GM18873 (cell line): ENCODE measurements around the gene IL25.

ENCODE experiments used
- ATAC-seq: cut with Tn5 transposase; IDR thresholded peaks from one replicate; pipeline ENCODE4 v1.9.1; 2021; ENCODE audit warnings: mild to moderate bottlenecking, moderate library complexity, moderate number of reproducible peaks; ENCODE audit not compliant: unreplicated experiment, low FRiP score

Gene IL25

DNA sequence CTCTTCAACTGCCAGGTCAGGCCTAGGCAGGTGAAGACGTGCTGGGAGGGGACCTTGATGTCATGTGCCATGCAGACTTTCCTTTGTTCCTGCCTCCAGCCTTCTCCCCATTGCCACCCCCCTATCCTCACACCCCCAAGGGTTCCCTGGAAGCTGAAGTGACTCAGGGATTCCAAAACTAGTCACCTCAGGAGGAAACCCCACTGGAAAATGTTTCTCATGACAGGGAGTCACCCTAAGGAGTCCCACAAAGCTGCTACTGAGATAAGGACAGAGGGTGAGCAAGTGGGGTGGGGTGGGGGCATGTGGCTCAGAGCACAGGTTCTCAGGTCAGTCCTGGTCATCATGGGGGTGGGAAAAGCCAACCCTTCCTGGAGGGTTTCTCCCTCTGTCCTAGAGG is 2.4 kb upstream of the IL25 start:
- no peak for ATAC-seq

DNA sequence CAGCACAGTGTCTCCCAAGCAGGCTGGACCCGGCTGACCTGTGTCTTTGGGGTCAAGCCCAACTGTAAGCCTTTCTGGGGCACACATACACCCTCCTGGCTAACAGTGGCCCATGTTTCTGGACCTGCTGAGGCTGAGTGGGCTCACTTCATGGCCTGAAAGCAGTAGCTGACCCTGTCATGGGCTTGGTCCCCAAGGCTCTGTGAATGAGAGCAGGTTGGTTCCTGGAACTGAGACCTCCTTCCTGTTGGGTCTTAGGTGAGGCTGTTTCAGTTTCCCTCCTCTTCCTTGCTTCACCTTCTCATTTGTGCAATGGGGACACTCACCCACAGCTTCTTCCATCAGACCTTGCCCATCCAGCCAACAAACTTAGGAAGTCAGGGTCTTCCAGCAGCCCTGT is 744 bp upstream of the IL25 start:
- no peak for ATAC-seq

DNA sequence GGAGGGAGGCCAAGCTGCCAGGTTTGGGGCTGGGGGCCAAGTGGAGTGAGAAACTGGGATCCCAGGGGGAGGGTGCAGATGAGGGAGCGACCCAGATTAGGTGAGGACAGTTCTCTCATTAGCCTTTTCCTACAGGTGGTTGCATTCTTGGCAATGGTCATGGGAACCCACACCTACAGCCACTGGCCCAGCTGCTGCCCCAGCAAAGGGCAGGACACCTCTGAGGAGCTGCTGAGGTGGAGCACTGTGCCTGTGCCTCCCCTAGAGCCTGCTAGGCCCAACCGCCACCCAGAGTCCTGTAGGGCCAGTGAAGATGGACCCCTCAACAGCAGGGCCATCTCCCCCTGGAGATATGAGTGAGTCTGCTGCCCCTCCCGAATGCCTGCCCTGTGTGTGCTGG is 432 bp downstream of the IL25 start:
- ATAC-seq: no peak

DNA sequence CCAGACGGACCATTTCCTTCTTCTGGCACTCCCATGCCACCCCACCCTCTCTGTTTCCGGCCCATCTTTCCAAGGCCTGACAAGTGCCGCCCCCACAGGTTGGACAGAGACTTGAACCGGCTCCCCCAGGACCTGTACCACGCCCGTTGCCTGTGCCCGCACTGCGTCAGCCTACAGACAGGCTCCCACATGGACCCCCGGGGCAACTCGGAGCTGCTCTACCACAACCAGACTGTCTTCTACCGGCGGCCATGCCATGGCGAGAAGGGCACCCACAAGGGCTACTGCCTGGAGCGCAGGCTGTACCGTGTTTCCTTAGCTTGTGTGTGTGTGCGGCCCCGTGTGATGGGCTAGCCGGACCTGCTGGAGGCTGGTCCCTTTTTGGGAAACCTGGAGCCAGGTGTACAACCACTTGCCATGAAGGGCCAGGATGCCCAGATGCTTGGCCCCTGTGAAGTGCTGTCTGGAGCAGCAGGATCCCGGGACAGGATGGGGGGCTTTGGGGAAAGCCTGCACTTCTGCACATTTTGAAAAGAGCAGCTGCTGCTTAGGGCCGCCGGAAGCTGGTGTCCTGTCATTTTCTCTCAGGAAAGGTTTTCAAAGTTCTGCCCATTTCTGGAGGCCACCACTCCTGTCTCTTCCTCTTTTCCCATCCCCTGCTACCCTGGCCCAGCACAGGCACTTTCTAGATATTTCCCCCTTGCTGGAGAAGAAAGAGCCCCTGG is 3.1 kb downstream of the IL25 start:
- no peak for ATAC-seq

- ATAC-seq: no peak
Observed at GRCh38 chr14:23376482-23377197, 4.0 kb downstream of the IL25 start, which contains the start of gene CMTM5. Gene CMTM5, plus strand, starts transcription at chr14:23377046. Its CDS starts 206 bp downstream, at chr14:23377252.

DNA sequence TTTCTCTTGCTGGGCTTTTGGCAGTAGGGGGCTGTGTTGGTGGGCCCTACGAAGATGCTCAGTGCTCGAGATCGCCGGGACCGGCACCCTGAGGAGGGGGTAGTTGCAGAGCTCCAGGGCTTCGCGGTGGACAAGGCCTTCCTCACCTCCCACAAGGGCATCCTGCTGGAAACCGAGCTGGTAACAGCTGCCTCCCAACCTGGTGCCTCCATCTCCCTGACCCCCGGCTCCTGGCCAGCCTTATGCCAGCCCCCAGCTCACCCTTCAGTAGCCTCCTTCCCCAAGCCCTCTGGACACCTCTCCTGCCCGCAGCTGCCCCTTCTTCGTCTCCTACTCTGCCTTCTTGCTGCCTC is 4.6 kb downstream of the IL25 start:
- no peak for ATAC-seq

DNA sequence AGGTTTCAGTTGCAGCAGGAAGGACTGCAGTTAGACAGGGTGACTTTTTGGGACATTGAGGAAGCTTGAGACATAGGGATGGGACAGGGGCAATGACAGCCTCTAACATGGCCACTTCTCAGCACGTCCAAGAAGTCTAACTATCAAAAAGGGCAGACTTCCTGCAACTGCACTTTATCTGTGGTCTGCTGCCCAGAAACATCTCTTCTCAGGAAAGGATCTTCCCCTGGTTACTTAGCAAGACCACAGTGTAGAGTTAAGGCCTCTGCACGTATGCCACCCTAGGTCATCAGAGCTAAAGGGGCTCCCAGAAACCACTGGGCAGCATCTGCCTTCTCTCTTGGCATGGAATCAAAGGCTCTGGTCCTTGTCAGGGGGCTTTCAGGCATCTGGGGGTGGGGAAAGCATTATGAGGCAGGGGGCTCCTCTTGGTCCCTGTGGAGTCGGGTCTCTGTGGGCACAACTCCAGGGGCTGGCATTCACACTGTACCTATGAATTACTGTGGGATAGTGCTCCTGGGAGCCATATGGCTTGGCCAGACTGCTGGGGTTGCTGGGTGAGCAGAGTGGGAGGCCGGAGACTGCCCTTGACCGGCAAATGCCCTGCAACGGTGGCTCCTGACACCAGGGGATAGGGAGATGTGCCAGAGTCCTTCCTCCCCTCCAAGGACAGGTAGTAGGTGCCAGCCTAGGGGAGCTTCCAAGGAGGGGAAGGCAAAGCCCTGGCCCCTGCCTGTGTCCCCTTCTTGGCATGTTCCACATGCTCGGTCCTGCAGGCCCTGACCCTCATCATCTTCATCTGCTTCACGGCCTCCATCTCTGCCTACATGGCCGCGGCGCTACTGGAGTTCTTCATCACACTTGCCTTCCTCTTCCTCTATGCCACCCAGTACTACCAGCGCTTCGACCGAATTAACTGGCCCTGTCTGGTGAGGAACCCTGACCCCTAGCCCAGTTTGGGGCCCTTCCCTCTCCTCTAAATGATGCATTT is 5.3 kb downstream of the IL25 start:
- no peak for ATAC-seq

DNA sequence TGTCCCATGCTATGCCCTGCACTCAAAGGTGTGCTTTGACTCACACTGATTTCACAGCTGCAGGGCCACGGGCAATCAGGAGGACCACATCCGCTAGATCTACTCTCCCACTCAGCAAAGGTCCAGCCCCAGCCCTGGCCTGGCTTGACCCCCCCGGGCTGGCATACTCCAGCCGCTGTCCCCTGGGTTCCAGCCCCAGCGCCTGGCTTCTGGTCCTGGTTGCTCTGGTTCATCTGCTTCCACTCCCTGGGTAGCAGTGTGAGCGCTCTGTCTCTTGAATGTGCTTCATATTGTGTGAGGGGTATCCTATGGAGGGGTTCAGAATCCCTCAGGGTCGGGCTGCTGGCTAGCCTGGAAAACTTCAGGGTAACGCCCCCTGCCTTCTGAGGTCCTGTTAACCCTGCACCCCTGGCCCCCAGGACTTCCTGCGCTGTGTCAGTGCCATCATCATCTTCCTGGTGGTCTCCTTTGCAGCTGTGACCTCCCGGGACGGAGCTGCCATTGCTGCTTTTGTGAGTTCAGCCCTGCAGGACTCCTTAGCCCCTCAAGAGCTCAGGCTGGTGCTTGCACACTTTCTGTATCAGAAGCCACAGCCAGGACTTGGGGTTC is 6.1 kb downstream of the IL25 start:
- no peak for ATAC-seq

DNA sequence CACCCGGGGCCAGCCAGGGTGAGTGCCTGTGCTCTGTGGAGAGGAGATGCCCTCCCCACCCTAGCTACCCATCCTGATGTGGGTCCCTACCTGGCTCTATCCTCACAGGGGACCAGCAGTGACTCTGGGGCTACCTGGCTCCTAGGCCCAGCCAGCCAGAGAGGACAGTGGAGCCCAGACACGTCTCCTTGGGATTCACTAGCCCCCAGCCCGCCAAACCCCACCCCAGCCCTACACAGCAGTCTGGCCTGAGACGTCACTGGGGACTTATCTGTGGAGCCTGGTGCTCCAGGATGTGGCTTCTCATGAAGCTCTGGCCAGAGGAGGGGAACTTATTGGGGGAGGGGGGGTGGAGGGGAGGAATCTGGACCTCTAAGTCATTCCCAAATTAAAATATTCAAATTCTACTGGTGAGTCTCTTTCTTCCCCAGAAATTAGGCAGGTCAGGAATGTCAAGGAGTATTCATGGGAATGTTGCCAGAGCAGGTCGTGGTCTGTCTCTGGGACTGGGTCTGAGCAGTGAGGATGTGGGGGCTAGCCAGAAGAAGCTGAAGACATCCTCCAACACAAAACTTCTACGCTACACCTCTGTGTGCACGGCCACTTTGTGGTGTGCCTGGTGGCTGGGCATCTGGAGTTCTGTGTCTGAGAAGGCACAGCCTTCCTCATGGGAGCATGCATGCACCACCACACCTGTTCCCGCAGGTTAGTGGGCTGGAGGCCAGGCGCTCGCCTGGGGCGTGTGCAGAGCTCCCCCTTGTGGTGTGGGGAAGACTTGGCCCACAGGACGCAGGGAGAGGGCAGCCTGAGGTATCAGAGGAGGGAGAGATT is 7.0 kb downstream of the IL25 start:
- ATAC-seq: no peak

- no peak for ATAC-seq
Observed at GRCh38 chr14:23380197-23380914, 7.7 kb downstream of the IL25 start.

- ATAC-seq: no peak
Observed at GRCh38 chr14:23380976-23381375, 8.4 kb downstream of the IL25 start.

GRCh38 chr14:23381871-23382270 is 9.3 kb downstream of the IL25 start:
- no peak for ATAC-seq

GRCh38 chr14:23382276-23382675 is 9.7 kb downstream of the IL25 start:
- no peak for ATAC-seq

- no peak for ATAC-seq
Observed at GRCh38 chr14:23382731-23383440, 10.3 kb downstream of the IL25 start.

DNA sequence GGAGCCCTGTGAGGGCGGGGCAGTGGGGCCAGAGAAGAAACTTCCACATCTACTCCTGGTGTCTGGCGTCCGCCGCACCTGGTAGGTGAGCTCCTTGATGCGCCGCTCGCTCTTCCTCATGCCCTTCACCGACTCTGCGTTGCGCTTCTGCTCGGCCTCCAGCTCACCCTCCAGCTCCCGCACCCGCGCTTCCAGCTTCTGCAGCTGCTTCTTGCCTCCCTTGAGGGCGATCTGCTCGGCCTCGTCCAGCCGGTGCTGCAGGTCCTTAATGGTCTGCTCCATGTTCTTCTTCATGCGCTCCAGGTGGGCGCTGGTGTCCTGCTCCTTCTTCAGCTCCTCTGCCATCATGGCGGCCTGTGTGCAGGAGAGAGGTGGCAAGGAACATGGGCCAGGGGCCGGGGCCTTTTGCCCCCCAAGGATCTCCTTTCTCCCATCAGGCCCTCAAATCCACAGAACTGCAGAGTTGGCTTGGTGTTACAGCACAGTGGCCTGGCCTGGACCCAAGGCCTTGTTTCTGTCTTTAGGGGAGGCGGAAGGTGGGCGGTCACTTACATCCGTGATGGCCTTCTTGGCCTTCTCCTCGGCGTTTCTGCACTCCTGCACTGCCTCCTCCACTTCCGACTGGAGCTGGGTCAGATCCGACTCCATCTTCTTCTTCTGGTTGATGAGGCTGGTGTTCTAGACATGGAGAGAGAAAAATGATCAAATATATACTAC is 11.9 kb downstream of the IL25 start:
- no peak for ATAC-seq

- no peak for ATAC-seq
Observed at GRCh38 chr14:23385244-23385641, 12.6 kb downstream of the IL25 start.

- no peak for ATAC-seq
Observed at GRCh38 chr14:23385642-23386265, 13.1 kb downstream of the IL25 start.
